Measurements from ENCODE around the gene HYDIN. TPM values are rescaled to one million over a fixed set of nuclear protein-coding genes. Genes with fewer than 3 reads are reported as not detected.

The HYDIN gene
- total and polyA plus RNA-seq, 2 experiments from 2014 or later = 3.1 to 7.7 TPM

GRCh38 chr16:70765491-70765890 is 465.0 kb downstream of the HYDIN start:
- no peaks in the 10 kb centered on the region for H3K27me3 ChIP-seq (ENCODE audit: insufficient read depth)
- no peak for DNase-seq (ENCODE audit: low spot score)
- Mint-ChIP-seq H3K4me1 (peaks cover 7% of the 10 kb centered on the region), H3K4me3 (no peak overlapping the region), H3K27ac (no peak overlapping the region), H3K9me3 (no peaks in the 10 kb centered on the region), H3K27me3 (ENCODE audit: insufficient read depth, low read depth, poor library complexity) (peaks cover 14% of the 10 kb centered on the region), H3K36me3 (ENCODE audit: low read depth) (peaks cover 17% of the 10 kb centered on the region)
- H3F3A ChIP-seq (replicated peaks; ENCODE audit: low read depth) = peaks cover 2% of the 10 kb centered on the region; the same call in 1 of the 2 replicates
- ATAC-seq = no peak
- no peak overlapping the region for H3K4me3 ChIP-seq
- peaks cover under 1% of the 10 kb centered on the region; the same call in 1 of the 2 replicates for H4K20me1 ChIP-seq (replicated peaks; ENCODE audit: insufficient read depth)
- H3K79me2 ChIP-seq (replicated peaks; ENCODE audit: insufficient read depth) = no peaks in the 10 kb centered on the region
- H3K4me1 ChIP-seq (ENCODE audit: insufficient read depth) = no peaks in the 10 kb centered on the region
- TF ChIP-seq STAT1 (IDR thresholded peaks at IDR 0.05; ENCODE audit: unreplicated experiment) (no peak), ZNF331 (CRISPR knock-in tag; IDR thresholded peaks at IDR 0.05; ENCODE audit: low read depth) (no peak), ETS1 (IDR thresholded peaks at IDR 0.05) (no peak), CREB1 (CRISPR knock-in tag; IDR thresholded peaks at IDR 0.05; ENCODE audit: low read depth) (no peak), POLR2AphosphoS5 (IDR thresholded peaks at IDR 0.05; ENCODE audit: low read depth) (no peak), NANOG (IDR thresholded peaks at IDR 0.05; ENCODE audit: borderline replicate concordance) (no peak), REST (IDR thresholded peaks at IDR 0.05; ENCODE audit: unreplicated experiment) (no peak), JUNB (IDR thresholded peaks at IDR 0.05; ENCODE audit: unreplicated experiment) (no peak)
- TF ChIP-seq, protein P1, sequence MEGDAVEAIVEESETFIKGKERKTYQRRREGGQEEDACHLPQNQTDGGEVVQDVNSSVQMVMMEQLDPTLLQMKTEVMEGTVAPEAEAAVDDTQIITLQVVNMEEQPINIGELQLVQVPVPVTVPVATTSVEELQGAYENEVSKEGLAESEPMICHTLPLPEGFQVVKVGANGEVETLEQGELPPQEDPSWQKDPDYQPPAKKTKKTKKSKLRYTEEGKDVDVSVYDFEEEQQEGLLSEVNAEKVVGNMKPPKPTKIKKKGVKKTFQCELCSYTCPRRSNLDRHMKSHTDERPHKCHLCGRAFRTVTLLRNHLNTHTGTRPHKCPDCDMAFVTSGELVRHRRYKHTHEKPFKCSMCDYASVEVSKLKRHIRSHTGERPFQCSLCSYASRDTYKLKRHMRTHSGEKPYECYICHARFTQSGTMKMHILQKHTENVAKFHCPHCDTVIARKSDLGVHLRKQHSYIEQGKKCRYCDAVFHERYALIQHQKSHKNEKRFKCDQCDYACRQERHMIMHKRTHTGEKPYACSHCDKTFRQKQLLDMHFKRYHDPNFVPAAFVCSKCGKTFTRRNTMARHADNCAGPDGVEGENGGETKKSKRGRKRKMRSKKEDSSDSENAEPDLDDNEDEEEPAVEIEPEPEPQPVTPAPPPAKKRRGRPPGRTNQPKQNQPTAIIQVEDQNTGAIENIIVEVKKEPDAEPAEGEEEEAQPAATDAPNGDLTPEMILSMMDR (conservative IDR thresholded peaks at IDR 0.05; ENCODE audit: low read depth in 2 of 2) = no peak
- H3K4me2 ChIP-seq = no peak overlapping the region
- no peaks in the 10 kb centered on the region for H3K9me2 ChIP-seq (ENCODE audit: insufficient read depth)
- H2AFZ ChIP-seq = no peak overlapping the region
- no peaks in the 10 kb centered on the region; the same call in 1 of the 2 replicates for H3K36me3 ChIP-seq (ENCODE audit: insufficient read depth)
- no peak overlapping the region for H3K27ac ChIP-seq (ENCODE audit: low read depth)

- Histone ChIP-seq H3K27ac (ENCODE audit: low read depth) (no peak overlapping the region), H3K4me2 (no peak overlapping the region), H3K79me2 (replicated peaks; ENCODE audit: insufficient read depth) (no peaks in the 10 kb centered on the region), H4K20me1 (replicated peaks; ENCODE audit: insufficient read depth) (no peaks in the 10 kb centered on the region; the same call in 1 of the 2 replicates), H3K4me1 (ENCODE audit: insufficient read depth) (no peaks in the 10 kb centered on the region), H3K27me3 (ENCODE audit: insufficient read depth) (no peaks in the 10 kb centered on the region), H2AFZ (no peak overlapping the region), H3F3A (replicated peaks; ENCODE audit: low read depth) (no peaks in the 10 kb centered on the region), H3K9me2 (ENCODE audit: insufficient read depth) (no peaks in the 10 kb centered on the region), H3K36me3 (ENCODE audit: insufficient read depth) (no peaks in the 10 kb centered on the region; the same call in 1 of the 2 replicates), H3K4me3 (no peak overlapping the region)
- no peak for DNase-seq (ENCODE audit: low spot score)
- peaks cover 19% of the 10 kb centered on the region for H3K36me3 Mint-ChIP-seq (ENCODE audit: low read depth)
- no peak for ATAC-seq
- H3K27ac Mint-ChIP-seq = no peak overlapping the region
- peaks cover 8% of the 10 kb centered on the region for H3K27me3 Mint-ChIP-seq (ENCODE audit: insufficient read depth, low read depth, poor library complexity)
- H3K4me1 Mint-ChIP-seq = peaks cover 15% of the 10 kb centered on the region
- H3K9me3 Mint-ChIP-seq = no peaks in the 10 kb centered on the region
- H3K4me3 Mint-ChIP-seq = no peak overlapping the region
- no peak for TF ChIP-seq NANOG (IDR thresholded peaks at IDR 0.05; ENCODE audit: borderline replicate concordance)
- TF ChIP-seq ZNF114 (CRISPR knock-in tag; IDR thresholded peaks at IDR 0.05) = no peak
- TF ChIP-seq, protein P1 (conservative IDR thresholded peaks at IDR 0.05; ENCODE audit: low read depth in 2 of 2) = no peak
- TF ChIP-seq JUNB (IDR thresholded peaks at IDR 0.05; ENCODE audit: unreplicated experiment) = no peak
- no peak for TF ChIP-seq POLR2AphosphoS5 (IDR thresholded peaks at IDR 0.05; ENCODE audit: low read depth)
- no peak for TF ChIP-seq STAT1 (IDR thresholded peaks at IDR 0.05; ENCODE audit: unreplicated experiment)
- TF ChIP-seq EZH2 (IDR thresholded peaks at IDR 0.05; ENCODE audit: low read depth, unreplicated experiment) = no peak
- no peak for TF ChIP-seq ETS1 (IDR thresholded peaks at IDR 0.05)
- no peak for TF ChIP-seq ZNF331 (CRISPR knock-in tag; IDR thresholded peaks at IDR 0.05; ENCODE audit: low read depth)
Observed at GRCh38 chr16:70764632-70765031, 465.9 kb downstream of the HYDIN start.

Data from GM23338 (cell line).